Muscle layer of duodenum (tissue), 2 donors: ENCODE results near the gene PIN4.
"Not testable (repeated sequence)": the region's sequence is repeated elsewhere in the genome, so short reads cannot be mapped to it uniquely, and the experiment has no call there.

Experiments
- H3K27ac ChIP-seq: one replicate; pipeline ENCODE4 v1.7.0; 2013; ENCODE audit warnings: mild to moderate bottlenecking, low read length
- H3K27me3 ChIP-seq: one replicate; pipeline ENCODE4 v1.7.0; 2013; ENCODE audit warnings: low read depth, mild to moderate bottlenecking, control low read depth, low read length
- H3K36me3 ChIP-seq, 2 donors: one replicate each; pipeline ENCODE4 v1.7.0; 2013; ENCODE audit warnings: low read length in 2 of 2, control low read depth in 1 of 2, mild to moderate bottlenecking in 1 of 2; ENCODE audit not compliant: insufficient read depth in 2 of 2, control insufficient read depth in 1 of 2
- H3K4me1 ChIP-seq, 2 donors: one replicate each; pipeline ENCODE4 v1.7.0; 2013; ENCODE audit warnings: low read length in 2 of 2, mild to moderate bottlenecking in 2 of 2, control low read depth in 1 of 2, moderate library complexity in 1 of 2; ENCODE audit not compliant: insufficient read depth in 2 of 2, control insufficient read depth in 1 of 2
- H3K4me3 ChIP-seq, 2 donors: one replicate each; pipeline ENCODE4 v1.7.0; 2013; ENCODE audit warnings: low read length in 2 of 2, low read depth in 1 of 2, mild to moderate bottlenecking in 1 of 2
- H3K9me3 ChIP-seq, 2 donors: one replicate each; pipeline ENCODE4 v1.7.0; 2013; ENCODE audit warnings: low read length in 2 of 2, control low read depth in 1 of 2, mild to moderate bottlenecking in 1 of 2; ENCODE audit not compliant: control insufficient read depth in 1 of 2
- donor health status: healthy.

The PIN4 gene

DNA sequence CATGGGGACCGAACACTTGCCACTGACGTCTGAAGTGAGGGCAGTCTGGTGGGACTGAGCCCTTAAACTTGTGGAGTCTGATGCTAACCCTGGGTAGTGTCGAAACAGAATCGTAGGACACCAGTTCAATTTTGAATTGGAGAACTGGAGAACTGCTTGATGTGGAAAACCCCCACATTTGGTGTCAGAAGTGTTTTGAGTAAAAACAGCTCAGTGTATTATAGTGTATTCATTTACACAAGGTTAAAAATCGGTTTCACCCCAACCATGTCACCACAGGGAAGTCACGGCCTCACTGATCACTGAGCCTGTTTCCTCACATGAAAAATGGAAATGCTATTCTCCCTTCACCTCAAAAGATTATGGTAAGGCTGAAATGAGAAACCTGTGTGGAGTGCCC is 21.9 kb downstream of the PIN4 start:
- H3K4me1 ChIP-seq, result no peaks in the 10 kb centered on the region
- H3K4me3 ChIP-seq, result no peak overlapping the region
- H3K9me3 ChIP-seq, result no peaks in the 10 kb centered on the region
- H3K27ac ChIP-seq, result no peak overlapping the region
- H3K27me3 ChIP-seq, result no peaks in the 10 kb centered on the region
- H3K36me3 ChIP-seq, result peaks cover 3 to 19% of the 10 kb centered on the region in 2 donors

DNA sequence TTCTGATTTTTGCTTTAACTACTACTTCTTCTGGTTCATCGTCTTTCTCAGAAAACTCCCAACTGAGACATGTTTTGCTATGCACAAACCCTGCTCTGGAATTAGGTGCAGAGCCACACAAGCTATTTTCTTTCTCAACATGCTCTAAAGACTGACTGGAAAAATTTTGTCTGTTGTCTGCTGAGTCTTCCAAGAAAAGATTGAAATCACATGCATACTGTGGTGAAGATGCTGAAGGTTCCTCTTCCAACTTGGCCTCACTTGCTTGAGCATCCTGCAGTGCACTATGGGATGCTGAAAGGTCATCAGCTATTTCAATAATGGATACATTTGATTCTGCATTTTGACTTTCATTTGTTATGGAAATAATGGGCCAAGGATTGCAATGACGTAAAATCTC is 24.1 kb downstream of the PIN4 start:
- Histone ChIP-seq H3K4me3 (no peak overlapping the region), H3K27ac (no peak overlapping the region), H3K36me3 (peaks cover 0 to 19% of the 10 kb centered on the region in 2 donors), H3K9me3 (no peaks in the 10 kb centered on the region), H3K27me3 (no peaks in the 10 kb centered on the region), H3K4me1 (no peaks in the 10 kb centered on the region)

DNA sequence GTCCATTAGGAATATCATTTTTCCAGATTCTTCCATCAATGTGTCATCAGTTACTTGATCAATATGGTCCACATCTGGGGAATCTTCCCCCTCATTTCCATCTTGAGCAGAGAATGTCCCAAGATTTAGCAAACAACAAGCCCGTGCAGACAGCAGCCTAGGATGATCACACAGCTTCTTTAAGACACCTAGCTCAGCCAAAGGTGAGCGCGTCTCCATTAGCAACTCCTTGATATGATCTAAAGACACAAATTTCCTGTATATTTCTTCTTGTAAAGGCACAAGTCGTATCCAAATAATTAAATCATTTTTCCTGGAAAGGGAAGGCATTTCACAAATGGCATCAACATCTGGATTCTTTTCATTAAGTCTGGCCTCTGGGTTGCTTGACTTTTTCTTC is 25.8 kb downstream of the PIN4 start:
- no peak overlapping the region for H3K4me3 ChIP-seq
- H3K4me1 ChIP-seq, result no peaks in the 10 kb centered on the region
- H3K9me3 ChIP-seq, result no peaks in the 10 kb centered on the region
- no peaks in the 10 kb centered on the region for H3K27me3 ChIP-seq
- no peak overlapping the region for H3K27ac ChIP-seq
- peaks cover 0 to 19% of the 10 kb centered on the region in 2 donors for H3K36me3 ChIP-seq

DNA sequence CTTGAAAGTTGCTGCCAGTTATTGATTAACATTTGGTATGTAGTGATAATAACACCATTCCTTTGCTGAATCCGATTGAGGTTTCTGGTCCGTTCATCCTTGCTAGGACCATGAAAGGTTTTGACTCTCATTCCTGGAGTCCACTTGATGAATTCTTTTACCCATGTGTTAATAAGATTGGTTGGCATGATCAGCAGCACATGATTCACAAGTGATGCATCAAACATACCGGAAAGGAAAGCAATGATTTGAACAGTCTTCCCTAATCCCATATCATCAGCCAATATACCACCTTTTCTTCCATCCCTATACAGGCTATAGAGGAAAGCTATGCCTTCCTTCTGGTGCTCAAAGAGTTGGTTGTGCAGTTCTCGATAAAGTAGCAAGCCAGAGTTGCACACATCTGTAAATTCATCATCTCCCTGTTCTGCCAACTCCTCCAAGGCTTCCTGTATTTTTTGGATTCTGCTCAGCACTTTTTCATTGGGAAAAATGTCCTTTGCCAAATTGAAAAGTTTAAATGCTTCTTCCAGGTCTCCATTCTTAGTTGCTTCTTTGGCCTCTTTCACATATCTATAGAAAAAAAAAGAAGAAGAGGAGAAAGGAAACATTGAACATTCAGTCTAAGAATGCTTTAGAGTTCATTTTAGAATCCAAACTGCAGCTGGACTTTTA is 26.7 kb downstream of the PIN4 start:
- Histone ChIP-seq H3K27ac (no peak overlapping the region), H3K4me3 (no peak overlapping the region), H3K27me3 (no peaks in the 10 kb centered on the region), H3K9me3 (no peaks in the 10 kb centered on the region), H3K36me3 (peaks cover 0 to 19% of the 10 kb centered on the region in 2 donors), H3K4me1 (no peaks in the 10 kb centered on the region)

DNA sequence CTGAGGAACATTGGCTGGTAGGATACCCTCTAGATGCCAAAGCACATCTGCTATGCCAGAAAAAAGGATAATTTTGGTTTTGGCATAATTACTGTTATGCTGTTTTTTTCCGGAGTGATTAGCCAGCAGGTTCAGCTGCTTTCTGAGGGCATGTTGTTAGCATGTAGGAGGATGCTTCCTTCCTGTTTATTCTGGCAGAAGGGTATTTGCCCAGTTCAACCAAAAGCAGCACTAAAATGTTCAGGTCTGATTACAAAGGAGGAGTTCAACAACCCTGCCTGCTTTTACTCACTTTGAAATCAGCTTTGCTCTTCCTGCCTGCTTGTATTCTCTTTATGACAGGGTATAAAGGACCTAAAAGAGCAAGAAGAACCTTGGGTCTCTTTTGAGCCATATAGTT is 35.4 kb downstream of the PIN4 start:
- Histone ChIP-seq H3K4me1 (no peaks in the 10 kb centered on the region), H3K27ac (no peak overlapping the region), H3K9me3 (no peaks in the 10 kb centered on the region), H3K27me3 (no peaks in the 10 kb centered on the region), H3K4me3 (no peak overlapping the region), H3K36me3 (no peaks in the 10 kb centered on the region)

DNA sequence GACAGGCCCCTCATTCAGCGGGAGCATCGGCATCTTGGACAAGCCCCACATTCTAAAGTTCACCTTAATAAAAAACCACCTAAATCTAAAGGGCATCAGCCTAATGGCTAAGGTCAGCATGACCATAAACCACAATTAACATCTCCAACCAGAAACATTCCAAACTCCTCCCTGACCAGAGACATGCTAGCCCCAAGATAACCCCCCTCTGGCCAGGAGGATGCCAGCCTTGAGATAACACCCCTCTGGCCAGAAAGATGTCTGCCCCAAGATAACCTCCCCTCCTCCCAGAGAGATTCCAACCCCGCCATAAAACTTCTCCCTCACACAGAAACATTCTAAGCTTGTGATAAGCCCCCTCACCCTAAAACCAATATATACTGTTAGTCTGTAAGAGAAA is 38.8 kb downstream of the PIN4 start:
- H3K27me3 ChIP-seq, H3K4me3 ChIP-seq, H3K27ac ChIP-seq, H3K36me3 ChIP-seq, H3K9me3 ChIP-seq, H3K4me1 ChIP-seq: not testable (repeated sequence)

DNA sequence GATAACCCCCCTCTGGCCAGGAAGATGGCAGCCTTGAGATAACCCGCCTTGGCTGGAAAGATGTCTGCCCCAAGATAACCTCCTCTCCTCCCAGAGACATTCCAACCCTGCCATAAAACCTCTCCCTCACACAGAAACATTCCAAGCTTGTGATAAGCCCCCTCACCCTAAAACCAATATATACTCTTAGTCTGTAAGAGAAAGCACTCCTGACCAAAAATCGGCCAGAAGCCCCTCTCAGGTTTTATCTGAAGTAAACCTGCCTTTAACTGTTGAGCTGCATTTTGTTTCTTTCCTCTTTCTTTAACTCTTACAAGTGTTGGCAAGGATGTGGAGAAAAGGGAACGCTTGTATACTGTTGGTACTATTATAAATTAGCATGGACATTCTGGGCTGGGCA is 48.7 kb downstream of the PIN4 start:
- H3K4me1 ChIP-seq, result no peaks in the 10 kb centered on the region
- H3K27ac ChIP-seq, result no peak overlapping the region
- no peaks in the 10 kb centered on the region for H3K9me3 ChIP-seq
- no peaks in the 10 kb centered on the region for H3K36me3 ChIP-seq
- H3K27me3 ChIP-seq, result no peaks in the 10 kb centered on the region
- H3K4me3 ChIP-seq, result no peak overlapping the region

DNA sequence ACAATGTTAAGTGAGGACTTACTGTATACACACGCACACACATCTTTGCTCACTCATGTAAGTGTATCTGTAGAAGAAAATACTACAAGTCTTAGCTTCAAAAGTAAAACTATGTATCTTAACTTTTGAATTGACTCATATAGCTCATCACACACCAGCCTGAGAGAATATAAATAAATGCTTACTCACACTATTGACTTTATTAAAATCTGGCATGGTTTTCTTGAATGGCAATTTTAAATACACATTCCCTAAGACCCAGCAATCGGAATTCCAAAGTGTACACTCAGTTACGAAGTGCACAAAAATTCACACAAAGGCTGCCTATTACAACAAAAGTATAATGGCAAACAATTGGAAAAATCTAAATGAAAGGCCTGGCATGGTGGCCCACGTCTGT is 55.3 kb downstream of the PIN4 start:
- Histone ChIP-seq H3K4me1 (no peaks in the 10 kb centered on the region), H3K27me3 (no peaks in the 10 kb centered on the region), H3K36me3 (no peaks in the 10 kb centered on the region), H3K4me3 (no peak overlapping the region), H3K27ac (no peak overlapping the region), H3K9me3 (no peaks in the 10 kb centered on the region)

DNA sequence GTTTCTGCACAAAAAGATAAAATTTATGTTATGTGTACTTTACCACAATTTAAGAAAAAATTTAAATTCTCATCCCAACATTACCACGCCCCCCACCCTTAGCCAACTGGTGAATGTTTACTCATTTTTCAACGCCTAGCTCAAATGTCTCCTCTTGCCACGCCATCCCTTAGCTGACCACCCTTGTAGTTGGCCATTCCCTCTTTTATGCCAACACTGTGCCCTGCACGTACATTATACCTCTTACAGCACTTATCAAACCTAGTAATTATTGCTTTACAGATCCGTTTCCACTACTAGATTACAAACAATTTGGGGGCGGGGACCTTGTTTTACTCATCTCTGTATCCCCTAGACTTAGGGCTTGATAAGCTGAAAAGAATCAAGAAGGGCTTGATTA is 56.6 kb downstream of the PIN4 start:
- Histone ChIP-seq H3K4me1 (no peaks in the 10 kb centered on the region), H3K27ac (no peak overlapping the region), H3K36me3 (no peaks in the 10 kb centered on the region), H3K27me3 (no peaks in the 10 kb centered on the region), H3K4me3 (peak overlapping the region in 1 of 2 donors; percentile 50), H3K9me3 (no peaks in the 10 kb centered on the region)

DNA sequence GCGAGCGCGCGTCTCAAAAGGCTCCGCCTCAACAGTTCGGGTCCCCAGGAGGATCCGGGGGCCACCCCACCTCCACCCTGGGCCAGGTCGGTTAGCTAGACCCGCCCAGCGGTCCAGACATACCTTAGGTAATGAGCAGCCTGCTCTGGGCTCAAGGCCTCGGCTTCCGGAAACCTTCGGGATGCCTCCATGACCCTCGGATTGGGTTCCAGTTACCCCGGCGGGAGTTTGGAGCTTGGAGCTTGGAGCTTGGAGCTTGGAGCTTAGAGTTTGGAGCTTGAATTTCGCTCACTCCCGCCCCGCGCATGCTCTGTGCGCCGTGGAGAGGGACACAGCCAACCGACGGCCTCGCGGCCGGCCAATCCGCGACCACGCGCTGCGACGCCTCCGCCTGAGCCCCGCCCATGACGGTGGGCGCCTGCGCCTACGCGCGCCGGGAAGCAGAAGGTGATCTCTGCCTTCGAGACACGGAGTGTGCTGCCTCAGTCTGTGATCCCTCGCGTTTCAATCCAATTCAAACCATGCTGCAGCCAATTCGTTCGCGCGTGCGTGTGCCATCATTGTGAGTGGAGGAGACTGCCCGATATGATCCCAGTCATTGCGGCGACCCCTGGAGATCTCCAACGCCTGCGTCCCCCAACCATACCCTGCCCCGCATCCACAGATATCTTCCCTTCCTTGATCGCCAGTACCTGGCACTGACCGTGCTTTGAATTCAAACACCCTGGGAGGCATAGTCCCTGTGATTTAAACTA is 57.3 kb downstream of the PIN4 start, which contains the start of gene ERCC6L:
TSS of gene ERCC6L (minus strand) at position 307 of the 755 bp plus-strand sequence. CDS start at position 191, 116 bp downstream.
- Histone ChIP-seq H3K27ac (no peak within 1 kb of the TSS), H3K27me3 (no peaks in the 10 kb centered on the region), H3K4me1 (no peaks in the 10 kb centered on the region), H3K4me3 (peak within 1 kb of the TSS in 1 of 2 donors; percentile 50), H3K36me3 (no peaks in the 10 kb centered on the region), H3K9me3 (no peaks in the 10 kb centered on the region)

DNA sequence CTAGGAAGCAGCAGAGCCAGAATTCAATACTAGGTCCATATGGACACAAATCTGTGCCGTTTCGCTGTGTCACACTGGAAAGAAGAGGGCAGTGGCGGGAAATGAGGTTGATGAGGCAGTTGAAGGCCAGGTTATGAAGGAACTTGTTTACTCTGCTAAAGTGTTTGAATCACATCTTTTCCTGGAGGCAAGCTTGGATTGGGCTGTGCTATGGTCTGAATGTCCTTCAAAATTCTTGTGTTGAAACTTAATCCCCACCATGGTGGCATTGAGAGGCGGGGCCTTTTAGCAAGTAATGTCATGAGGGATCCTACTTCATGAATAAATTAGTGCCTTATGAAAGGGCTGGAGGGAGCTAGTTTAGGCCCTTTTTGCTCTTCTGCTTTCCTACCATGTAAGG is 59.4 kb downstream of the PIN4 start:
- no peaks in the 10 kb centered on the region for H3K9me3 ChIP-seq
- H3K27ac ChIP-seq, result no peak overlapping the region
- no peaks in the 10 kb centered on the region for H3K27me3 ChIP-seq
- H3K36me3 ChIP-seq, result no peaks in the 10 kb centered on the region
- no peak overlapping the region for H3K4me3 ChIP-seq
- H3K4me1 ChIP-seq, result no peaks in the 10 kb centered on the region
